ENCODE data around the gene MS4A7. TPM values are rescaled to one million over a fixed set of nuclear protein-coding genes. Genes with fewer than 3 reads are reported as not detected.
A peak's percentile ranks its signal among the peaks of the same experiment; 100 is the strongest.

Gene MS4A7
- total RNA-seq, 8 experiments from 2014 or later = 0.05 to 1.0 (median 0.24) TPM; not detected in 3

- in situ Hi-C loops (cut with MboI; ENCODE audit: low pct_unique_long_range_greater_than_20kb in 2 of 9, low sequenced_read_pairs in 9 of 9, unreplicated experiment in 9 of 9) = no loop called here
- H3K4me3 ChIP-seq = no peak overlapping the region
- no peak for ATAC-seq (replicated peaks in 6 of 8)
- H3K27ac ChIP-seq = no peak overlapping the region
- WGBS, 10 experiments = 29 to 90% (median 75%) methylated on average over 3 of the region's 3 CpGs; no CpG with 5 or more reads in 7 of the 10 experiments
- H3K4me1 ChIP-seq (replicated peaks in 1 of 2) = no peaks in the 10 kb centered on the region
These were observed 3.0 kb upstream of the MS4A7 start for GRCh38 chr11:60375316-60375715.

GRCh38 chr11:60376601-60377000, 1.7 kb upstream of the MS4A7 start:
- no peak overlapping the region for H3K4me3 ChIP-seq
- H3K27ac ChIP-seq = no peak overlapping the region
- H3K4me1 ChIP-seq (replicated peaks in 1 of 2) = no peaks in the 10 kb centered on the region
- WGBS, 10 experiments = 0 to 100% (median 92%) methylated on average over 1 to 3 of the region's 3 CpGs; no CpG with 5 or more reads in 3 of the 10 experiments
- in situ Hi-C loops (cut with MboI; ENCODE audit: low pct_unique_long_range_greater_than_20kb in 2 of 9, low sequenced_read_pairs in 9 of 9, unreplicated experiment in 9 of 9) = no loop called here
- no peak for ATAC-seq (replicated peaks in 6 of 8)

GRCh38 chr11:60377401-60378136, 763 bp upstream of the MS4A7 start:
- no peaks in the 10 kb centered on the region for H3K4me1 ChIP-seq (replicated peaks in 1 of 2)
- WGBS, 10 experiments = 0 to 80% (median 67%) methylated on average over 1 to 2 of the region's 2 CpGs; no CpG with 5 or more reads in 3 of the 10 experiments
- no peak overlapping the region for H3K4me3 ChIP-seq
- ATAC-seq (replicated peaks in 6 of 8) = no peak
- no peak overlapping the region for H3K27ac ChIP-seq
- in situ Hi-C loops (cut with MboI; ENCODE audit: low pct_unique_long_range_greater_than_20kb in 2 of 9, low sequenced_read_pairs in 9 of 9, unreplicated experiment in 9 of 9) = no loop called here

DNA sequence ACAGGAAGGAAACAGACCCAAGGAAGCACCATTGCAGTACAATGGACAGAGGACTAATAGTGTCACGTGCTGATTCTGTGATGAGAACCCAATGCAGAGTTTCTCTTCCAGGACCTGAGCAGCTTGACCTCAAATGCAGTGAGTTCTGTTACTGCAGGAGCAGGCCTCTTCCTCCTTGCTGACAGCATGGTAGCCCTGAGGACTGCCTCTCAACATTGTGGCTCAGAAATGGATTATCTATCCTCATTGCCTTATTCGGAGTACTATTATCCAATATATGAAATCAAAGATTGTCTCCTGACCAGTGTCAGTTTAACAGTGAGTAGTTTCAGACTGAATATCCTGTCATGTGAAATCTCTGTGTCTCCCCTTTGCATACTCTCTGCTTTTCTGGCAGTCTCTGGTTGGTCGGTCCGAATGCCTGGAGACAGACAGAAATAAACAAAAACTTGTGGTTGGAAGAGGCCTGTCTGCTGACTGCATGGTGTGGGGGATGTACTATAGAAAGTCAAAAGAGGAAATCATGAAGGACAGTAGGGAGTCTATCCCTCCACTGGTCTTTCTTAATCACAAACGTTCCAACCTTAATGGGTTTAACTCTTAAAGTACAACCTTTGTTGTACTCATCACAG, 11.1 kb downstream of the MS4A7 start:
- Histone ChIP-seq H3K4me1 (replicated peaks in 1 of 2) (no peaks in the 10 kb centered on the region), H3K27ac (no peak overlapping the region), H3K4me3 (no peak overlapping the region)
- ATAC-seq (replicated peaks in 6 of 8) = peak in 1 of 8 experiments; percentile 15
- in situ Hi-C loops (cut with MboI; ENCODE audit: low pct_unique_long_range_greater_than_20kb in 2 of 9, low sequenced_read_pairs in 9 of 9, unreplicated experiment in 9 of 9) = no loop called here
- WGBS, 10 experiments = 0 to 80% (median 48%) methylated on average over 1 to 5 of the region's 5 CpGs; no CpG with 5 or more reads in 1 of the 10 experiments

GRCh38 chr11:60390419-60390818, 12.1 kb downstream of the MS4A7 start:
- no peak for ATAC-seq (replicated peaks in 6 of 8)
- no peak overlapping the region for H3K27ac ChIP-seq
- in situ Hi-C loops (cut with MboI; ENCODE audit: low pct_unique_long_range_greater_than_20kb in 2 of 9, low sequenced_read_pairs in 9 of 9, unreplicated experiment in 9 of 9) = no loop called here
- H3K4me1 ChIP-seq (replicated peaks in 1 of 2) = peaks cover 3% of the 10 kb centered on the region in 2 donors
- H3K4me3 ChIP-seq = no peak overlapping the region

DNA sequence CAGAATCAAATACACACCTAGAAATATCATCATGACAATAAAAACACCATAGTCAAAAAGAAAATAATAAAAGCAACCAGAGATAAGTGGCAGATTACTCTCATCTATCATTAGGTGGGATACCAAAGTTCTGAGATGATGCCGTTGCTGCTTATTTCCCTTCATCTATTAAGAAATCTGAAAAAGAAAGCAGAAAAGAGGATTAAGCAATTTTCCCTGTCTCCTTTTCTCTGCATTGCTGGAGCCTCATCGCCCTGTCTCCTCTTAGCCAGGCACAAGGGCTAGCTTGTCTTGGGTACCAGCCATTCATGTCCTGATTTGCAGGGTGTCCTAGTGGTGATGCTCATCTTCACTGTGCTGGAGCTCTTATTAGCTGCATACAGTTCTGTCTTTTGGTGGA, 14.0 kb downstream of the MS4A7 start:
- WGBS, 10 experiments = 10 to 100% (median 80%) methylated on average over 1 to 2 of the region's 2 CpGs; no CpG with 5 or more reads in 1 of the 10 experiments
- in situ Hi-C loops (cut with MboI; ENCODE audit: low pct_unique_long_range_greater_than_20kb in 2 of 9, low sequenced_read_pairs in 9 of 9, unreplicated experiment in 9 of 9) = no loop called here
- Histone ChIP-seq H3K27ac (no peak overlapping the region), H3K4me1 (replicated peaks in 1 of 2) (peaks cover 3 to 4% of the 10 kb centered on the region in 2 donors), H3K4me3 (no peak overlapping the region)
- ATAC-seq (replicated peaks in 6 of 8) = no peak

DNA sequence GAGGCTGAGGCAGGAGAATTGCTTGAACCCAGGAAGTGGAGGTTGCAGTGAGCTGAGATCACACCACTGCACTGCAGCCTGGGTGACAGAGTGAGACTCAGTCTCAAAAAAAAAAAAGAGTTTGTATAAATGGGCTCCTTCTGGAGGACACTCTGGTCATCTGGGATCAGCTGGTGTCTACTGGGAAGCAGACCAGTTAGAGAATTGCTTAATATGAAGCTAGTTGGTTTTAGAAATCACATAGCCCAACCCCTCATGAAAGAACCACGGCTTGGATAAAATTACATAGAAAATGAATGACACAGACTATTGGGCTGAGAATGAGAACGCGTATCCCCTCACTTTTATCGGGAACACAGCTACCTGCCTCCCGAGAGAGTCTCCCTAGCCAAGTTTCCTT, 14.7 kb downstream of the MS4A7 start:
- H3K4me1 ChIP-seq (replicated peaks in 1 of 2) = peaks cover 3 to 4% of the 10 kb centered on the region in 2 donors
- in situ Hi-C loops (cut with MboI; ENCODE audit: low pct_unique_long_range_greater_than_20kb in 2 of 9, low sequenced_read_pairs in 9 of 9, unreplicated experiment in 9 of 9) = no loop called here
- no peak overlapping the region for H3K27ac ChIP-seq
- no peak overlapping the region for H3K4me3 ChIP-seq
- WGBS, 10 experiments = 0 to 100% (median 88%) methylated on average over 1 to 5 of the region's 5 CpGs; no CpG with 5 or more reads in 2 of the 10 experiments
- no peak for ATAC-seq (replicated peaks in 6 of 8)

- peak in 5 of 8 experiments; percentile 30 to 85 (median 75) for ATAC-seq (replicated peaks in 6 of 8)
- Histone ChIP-seq H3K4me1 (replicated peaks in 1 of 2) (peaks cover 3 to 4% of the 10 kb centered on the region in 2 donors), H3K27ac (no peak overlapping the region), H3K4me3 (no peak overlapping the region)
- in situ Hi-C loops (cut with MboI; ENCODE audit: low pct_unique_long_range_greater_than_20kb in 2 of 9, low sequenced_read_pairs in 9 of 9, unreplicated experiment in 9 of 9) = no loop called here
- WGBS, 10 experiments = 0 to 76% (median 48%) methylated on average over 1 to 7 of the region's 7 CpGs
These were observed 16.5 kb downstream of the MS4A7 start for GRCh38 chr11:60394666-60395380.

DNA sequence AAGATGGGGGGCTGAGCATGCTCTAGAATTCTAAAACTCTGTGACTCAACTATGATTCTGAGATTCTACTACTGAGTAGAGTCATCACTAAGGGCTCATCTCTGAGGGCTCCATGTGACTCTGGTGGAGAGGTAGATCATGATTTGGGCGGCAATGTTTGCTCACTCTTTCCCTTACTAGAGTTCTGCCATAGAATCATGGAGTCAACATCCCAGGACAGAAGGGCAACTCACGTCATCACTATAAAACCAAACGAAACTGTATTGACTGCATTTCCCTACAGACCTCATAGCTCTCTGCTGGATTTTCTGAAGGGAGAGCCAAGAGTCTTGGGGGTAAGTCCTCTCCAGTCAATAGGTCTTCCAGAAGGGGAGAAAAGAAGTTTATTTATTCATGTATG, 18.1 kb downstream of the MS4A7 start, which contains the start of gene MS4A14:
TSS of gene MS4A14 (plus strand) at position 78 of the 400 bp plus-strand sequence. CDS start at position 198, 120 bp downstream.
- Histone ChIP-seq H3K27ac (no peak within 1 kb of the TSS), H3K4me3 (no peak within 1 kb of the TSS), H3K4me1 (replicated peaks in 1 of 2) (peaks cover 3 to 4% of the 10 kb centered on the region in 2 donors)
- peak in 1 of 8 experiments; percentile 30 for ATAC-seq (replicated peaks in 6 of 8)
- WGBS, 10 experiments = 0 to 100% (median 80%) methylated on average over 1 to 3 of the region's 3 CpGs; no CpG with 5 or more reads in 3 of the 10 experiments
- in situ Hi-C loops (cut with MboI; ENCODE audit: low pct_unique_long_range_greater_than_20kb in 2 of 9, low sequenced_read_pairs in 9 of 9, unreplicated experiment in 9 of 9) = no loop called here

DNA sequence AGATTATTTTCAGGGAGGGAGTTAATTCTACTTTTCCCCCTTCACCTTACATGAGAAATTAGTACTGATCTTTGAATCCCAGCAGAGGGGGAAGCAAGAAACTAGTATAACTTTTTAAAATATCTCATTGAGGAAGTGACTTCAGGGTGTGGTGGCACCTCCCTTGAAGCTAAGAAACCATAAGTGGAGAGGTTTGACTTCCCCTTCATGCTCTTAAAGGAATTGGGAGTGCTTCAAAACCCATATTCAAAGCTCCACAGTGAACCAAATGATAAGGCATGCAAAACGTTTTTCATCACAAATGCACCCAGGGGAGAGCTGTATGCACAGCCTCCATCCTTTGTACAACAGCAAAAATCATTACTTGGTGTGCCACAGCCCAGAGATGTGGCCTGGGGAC, 18.5 kb downstream of the MS4A7 start:
- H3K27ac ChIP-seq = no peak overlapping the region
- WGBS, 10 experiments = 0% methylated on average over 1 of the region's 1 CpG; no CpG with 5 or more reads in 7 of the 10 experiments
- H3K4me1 ChIP-seq (replicated peaks in 1 of 2) = peaks cover 3 to 4% of the 10 kb centered on the region in 2 donors
- H3K4me3 ChIP-seq = no peak overlapping the region
- in situ Hi-C loops (cut with MboI; ENCODE audit: low pct_unique_long_range_greater_than_20kb in 2 of 9, low sequenced_read_pairs in 9 of 9, unreplicated experiment in 9 of 9) = no loop called here
- ATAC-seq (replicated peaks in 6 of 8) = peak in 2 of 8 experiments; percentile 57 to 73

DNA sequence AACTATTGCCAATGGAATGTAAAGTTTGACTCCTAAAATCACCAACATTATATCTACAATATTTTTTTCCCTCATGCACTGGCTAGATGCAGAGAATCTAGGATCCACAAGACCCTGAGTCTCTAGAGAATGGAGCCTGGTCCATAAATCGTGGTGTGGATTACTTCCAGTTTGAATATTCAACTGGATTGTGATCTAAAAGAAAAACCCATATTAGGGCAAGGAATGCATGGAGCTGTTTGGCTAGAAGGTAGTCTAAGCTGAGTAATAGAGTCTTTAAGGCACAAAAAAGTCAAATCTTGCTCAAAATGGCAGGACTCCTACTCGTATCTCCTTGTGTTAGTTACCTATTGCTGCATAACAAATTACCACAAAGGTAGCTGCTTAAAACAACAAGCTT, 41.7 kb downstream of the MS4A7 start:
- peak in 2 of 8 experiments; percentile 58 to 65 for ATAC-seq (replicated peaks in 6 of 8)
- WGBS, 10 experiments = 0 to 60% (median 0%) methylated on average over 1 to 2 of the region's 2 CpGs; no CpG with 5 or more reads in 2 of the 10 experiments
- H3K4me1 ChIP-seq (replicated peaks in 1 of 2) = no peaks in the 10 kb centered on the region
- in situ Hi-C loops (cut with MboI; ENCODE audit: low pct_unique_long_range_greater_than_20kb in 2 of 9, low sequenced_read_pairs in 9 of 9, unreplicated experiment in 9 of 9) = no loop called here
- no peak overlapping the region for H3K27ac ChIP-seq
- no peak overlapping the region for H3K4me3 ChIP-seq

- 0 to 83% (median 80%) methylated on average over 1 of the region's 1 CpG; no CpG with 5 or more reads in 5 of the 10 experiments for WGBS, 10 experiments
- Histone ChIP-seq H3K4me3 (no peak overlapping the region), H3K4me1 (replicated peaks in 1 of 2) (no peaks in the 10 kb centered on the region), H3K27ac (no peak overlapping the region)
- ATAC-seq (replicated peaks in 6 of 8) = no peak
- in situ Hi-C loops (cut with MboI; ENCODE audit: low pct_unique_long_range_greater_than_20kb in 2 of 9, low sequenced_read_pairs in 9 of 9, unreplicated experiment in 9 of 9) = no loop called here
These were observed 44.3 kb downstream of the MS4A7 start for GRCh38 chr11:60422609-60423008.

DNA sequence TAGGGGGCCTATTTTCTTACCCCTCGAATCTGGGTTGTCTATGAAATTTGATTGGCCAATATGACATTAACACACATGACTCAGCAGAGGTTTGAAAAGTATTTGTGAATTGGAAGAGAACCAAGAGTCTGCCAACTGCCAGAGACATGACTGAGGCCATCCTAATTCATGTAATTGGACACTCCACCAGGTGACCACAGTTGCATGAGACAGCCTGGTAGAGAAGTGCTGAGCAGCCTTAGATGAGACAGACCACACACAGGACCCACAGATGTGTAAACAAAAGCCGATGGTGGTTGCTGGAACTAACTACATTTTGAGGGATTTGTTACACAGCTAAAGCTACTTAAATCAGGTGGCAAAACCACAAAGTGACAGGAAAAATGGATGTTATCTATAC, 50.2 kb downstream of the MS4A7 start:
- in situ Hi-C loops (cut with MboI; ENCODE audit: low pct_unique_long_range_greater_than_20kb in 2 of 9, low sequenced_read_pairs in 9 of 9, unreplicated experiment in 9 of 9) = no loop called here
- peak in 1 of 8 experiments; percentile 17 for ATAC-seq (replicated peaks in 6 of 8)
- no peak overlapping the region for H3K27ac ChIP-seq
- H3K4me3 ChIP-seq = no peak overlapping the region
- WGBS, 10 experiments = 0 to 100% (median 72%) methylated on average over 1 to 2 of the region's 2 CpGs; no CpG with 5 or more reads in 5 of the 10 experiments
- peaks cover 0 to 3% of the 10 kb centered on the region in 2 donors for H3K4me1 ChIP-seq (replicated peaks in 1 of 2)

All from motor neuron (in vitro differentiated cells).